Neural progenitor cell (in vitro differentiated cells): Measurements from ENCODE around the gene HIVEP2. TPM values are rescaled to one million over a fixed set of nuclear protein-coding genes. Genes with fewer than 3 reads are reported as not detected.

Experiments used
- DNase-seq: peaks from one replicate; pipeline ENCODE4 v3.0.0-alpha.2; 2016; ENCODE audit warnings: low spot score
- H2AFZ ChIP-seq: fragments of 200-600 bp; sonication (generic); replicated peaks from 2 replicates; pipeline ENCODE4 v1.6.1; 2016; ENCODE audit warnings: antibody characterized with exemption
- H3F3A ChIP-seq: fragments of 200-600 bp; sonication (generic); 2 replicates; pipeline ENCODE4 v1.6.1; 2016; ENCODE audit warnings: antibody characterized with exemption, low read depth
- H3K27ac ChIP-seq: fragments of 200-600 bp; sonication (generic); 2 replicates; pipeline ENCODE4 v1.5.1; 2016; ENCODE audit warnings: mild to moderate bottlenecking
- H3K27me3 ChIP-seq: fragments of 200-600 bp; sonication (generic); 2 replicates; pipeline ENCODE4 v1.6.1; 2016; ENCODE audit warnings: mild to moderate bottlenecking, moderate library complexity
- H3K36me3 ChIP-seq: fragments of 200-600 bp; sonication (generic); 2 replicates; pipeline ENCODE4 v1.5.1; 2016
- H3K4me1 ChIP-seq: fragments of 200-600 bp; sonication (generic); 2 replicates; pipeline ENCODE4 v1.6.1; 2016; ENCODE audit warnings: mixed run types
- H3K4me2 ChIP-seq: fragments of 200-600 bp; sonication (generic); 2 replicates; pipeline ENCODE4 v1.6.1; 2016
- H3K4me3 ChIP-seq: fragments of 200-600 bp; sonication (generic); 2 replicates; pipeline ENCODE4 v1.5.1; 2016
- H3K79me2 ChIP-seq: fragments of 200-600 bp; sonication (generic); 2 replicates; pipeline ENCODE4 v1.6.1; 2016; ENCODE audit warnings: low read depth
- H3K9ac ChIP-seq: fragments of 200-600 bp; sonication (generic); 2 replicates; pipeline ENCODE4 v1.6.1; 2016
- H3K9me3 ChIP-seq: fragments of 200-600 bp; sonication (generic); 2 replicates; pipeline ENCODE4 v1.5.1; 2016; ENCODE audit warnings: low read depth
- H4K20me1 ChIP-seq: fragments of 200-600 bp; sonication (generic); 2 replicates; pipeline ENCODE4 v1.6.1; 2016; ENCODE audit warnings: low read depth
- H3K27ac Mint-ChIP-seq: 3 replicates; pipeline ENCODE4 v1.8.0; 2021; ENCODE audit warnings: mixed read lengths
- H3K27me3 Mint-ChIP-seq: 2 replicates; pipeline ENCODE4 v1.8.0; 2022; ENCODE audit warnings: low read depth, mild to moderate bottlenecking, inconsistent platforms, moderate library complexity, mixed read lengths; ENCODE audit not compliant: insufficient read depth
- H3K36me3 Mint-ChIP-seq: 3 replicates; pipeline ENCODE4 v1.8.0; 2021; ENCODE audit warnings: mixed read lengths
- H3K4me1 Mint-ChIP-seq: 3 replicates; pipeline ENCODE4 v1.8.0; 2021; ENCODE audit warnings: mixed read lengths
- H3K4me3 Mint-ChIP-seq: 3 replicates; pipeline ENCODE4 v1.8.0; 2021; ENCODE audit warnings: mild to moderate bottlenecking, moderate library complexity, mixed read lengths
- H3K9me3 Mint-ChIP-seq: 3 replicates; pipeline ENCODE4 v1.8.0; 2020; ENCODE audit warnings: mixed read lengths
- EZH2 ChIP-seq: fragments of 200-600 bp; sonication (generic); IDR thresholded peaks from 2 replicates; pipeline ENCODE4 v1.6.1; 2017; ENCODE audit warnings: antibody characterized with exemption, mild to moderate bottlenecking, moderate library complexity
- EZH2phosphoT487 ChIP-seq: fragments of 200-600 bp; sonication (generic); IDR thresholded peaks from 2 replicates; pipeline ENCODE4 v1.6.1; 2017; ENCODE audit warnings: antibody characterized with exemption
- total RNA-seq: library from RNA; depleted of rRNA; stranded (reverse); fragments of >200 nt; gene quantifications from 2 replicates; pipeline ENCODE4 v1.2.3, GENCODE V29; 2015; ENCODE audit warnings: low replicate concordance
- TF ChIP-seq, protein P1 (sequence below): fragments of 200-600 bp; sonication (generic); IDR thresholded peaks from 2 replicates; pipeline ENCODE4 v1.5.1; 2017; ENCODE audit warnings: antibody characterized with exemption, mild to moderate bottlenecking

HIVEP2 gene
- total RNA-seq, 1 donor from 2014 or later = 2.1 TPM

DNA sequence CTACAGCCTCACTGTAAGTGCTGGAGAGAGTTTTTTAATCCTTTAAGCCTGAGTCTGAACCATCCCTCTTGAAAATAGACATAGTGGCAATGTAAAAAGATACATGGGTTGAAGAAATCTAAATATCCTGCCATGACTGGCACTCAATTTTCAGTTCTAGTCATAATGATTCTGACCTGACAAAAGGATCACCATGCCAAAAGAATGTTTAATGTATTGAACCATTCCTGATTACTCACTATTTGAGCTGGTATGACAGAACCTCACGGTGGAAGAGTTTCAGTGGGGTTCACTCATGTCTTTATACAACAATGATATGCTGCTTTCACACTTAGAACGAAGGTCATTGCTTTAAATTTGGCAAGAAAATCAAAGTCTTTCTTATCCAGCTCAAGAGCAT, 93.4 kb downstream of the HIVEP2 start:
- peaks cover 14% of the 10 kb centered on the region for H3K4me1 ChIP-seq
- H3K27me3 ChIP-seq = no peaks in the 10 kb centered on the region
- no peak overlapping the region for H3K4me3 Mint-ChIP-seq
- no peak for TF ChIP-seq EZH2
- no peak overlapping the region for H2AFZ ChIP-seq
- H3F3A ChIP-seq = peaks cover 5% of the 10 kb centered on the region
- H3K27ac ChIP-seq = no peak overlapping the region
- peaks cover 59% of the 10 kb centered on the region for H3K4me1 Mint-ChIP-seq
- H3K79me2 ChIP-seq = no peaks in the 10 kb centered on the region
- no peak for DNase-seq
- no peak overlapping the region for H3K9ac ChIP-seq
- no peaks in the 10 kb centered on the region for H3K36me3 Mint-ChIP-seq
- no peaks in the 10 kb centered on the region for H4K20me1 ChIP-seq
- H3K9me3 Mint-ChIP-seq = peaks cover 2% of the 10 kb centered on the region
- H3K4me2 ChIP-seq = no peak overlapping the region
- no peaks in the 10 kb centered on the region for H3K36me3 ChIP-seq
- H3K27ac Mint-ChIP-seq = no peak overlapping the region
- no peaks in the 10 kb centered on the region for H3K27me3 Mint-ChIP-seq
- no peak overlapping the region for H3K4me3 ChIP-seq
- no peaks in the 10 kb centered on the region for H3K9me3 ChIP-seq

- H3F3A ChIP-seq = peaks cover 13% of the 10 kb centered on the region
- H3K27ac Mint-ChIP-seq = no peak overlapping the region
- H3K27me3 Mint-ChIP-seq = no peaks in the 10 kb centered on the region
- H3K27ac ChIP-seq = no peak overlapping the region
- no peaks in the 10 kb centered on the region for H3K79me2 ChIP-seq
- DNase-seq = no peak
- H3K36me3 ChIP-seq = no peaks in the 10 kb centered on the region
- no peak overlapping the region for H3K4me3 ChIP-seq
- TF ChIP-seq EZH2phosphoT487 (no peak), EZH2 (no peak)
- TF ChIP-seq, protein P1, sequence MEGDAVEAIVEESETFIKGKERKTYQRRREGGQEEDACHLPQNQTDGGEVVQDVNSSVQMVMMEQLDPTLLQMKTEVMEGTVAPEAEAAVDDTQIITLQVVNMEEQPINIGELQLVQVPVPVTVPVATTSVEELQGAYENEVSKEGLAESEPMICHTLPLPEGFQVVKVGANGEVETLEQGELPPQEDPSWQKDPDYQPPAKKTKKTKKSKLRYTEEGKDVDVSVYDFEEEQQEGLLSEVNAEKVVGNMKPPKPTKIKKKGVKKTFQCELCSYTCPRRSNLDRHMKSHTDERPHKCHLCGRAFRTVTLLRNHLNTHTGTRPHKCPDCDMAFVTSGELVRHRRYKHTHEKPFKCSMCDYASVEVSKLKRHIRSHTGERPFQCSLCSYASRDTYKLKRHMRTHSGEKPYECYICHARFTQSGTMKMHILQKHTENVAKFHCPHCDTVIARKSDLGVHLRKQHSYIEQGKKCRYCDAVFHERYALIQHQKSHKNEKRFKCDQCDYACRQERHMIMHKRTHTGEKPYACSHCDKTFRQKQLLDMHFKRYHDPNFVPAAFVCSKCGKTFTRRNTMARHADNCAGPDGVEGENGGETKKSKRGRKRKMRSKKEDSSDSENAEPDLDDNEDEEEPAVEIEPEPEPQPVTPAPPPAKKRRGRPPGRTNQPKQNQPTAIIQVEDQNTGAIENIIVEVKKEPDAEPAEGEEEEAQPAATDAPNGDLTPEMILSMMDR = no peak
- H3K9ac ChIP-seq = no peak overlapping the region
- H3K36me3 Mint-ChIP-seq = no peaks in the 10 kb centered on the region
- peaks cover 60% of the 10 kb centered on the region for H3K4me1 Mint-ChIP-seq
- no peak overlapping the region for H3K4me3 Mint-ChIP-seq
- H3K9me3 ChIP-seq = no peaks in the 10 kb centered on the region
- no peaks in the 10 kb centered on the region for H4K20me1 ChIP-seq
- no peak overlapping the region for H3K4me2 ChIP-seq
- no peak overlapping the region for H2AFZ ChIP-seq
- H3K27me3 ChIP-seq = no peaks in the 10 kb centered on the region
- H3K4me1 ChIP-seq = peaks cover 16% of the 10 kb centered on the region
- peaks cover 2% of the 10 kb centered on the region for H3K9me3 Mint-ChIP-seq
Measured at GRCh38 chr6:142850679-142851423, 94.1 kb downstream of the HIVEP2 start.

DNA sequence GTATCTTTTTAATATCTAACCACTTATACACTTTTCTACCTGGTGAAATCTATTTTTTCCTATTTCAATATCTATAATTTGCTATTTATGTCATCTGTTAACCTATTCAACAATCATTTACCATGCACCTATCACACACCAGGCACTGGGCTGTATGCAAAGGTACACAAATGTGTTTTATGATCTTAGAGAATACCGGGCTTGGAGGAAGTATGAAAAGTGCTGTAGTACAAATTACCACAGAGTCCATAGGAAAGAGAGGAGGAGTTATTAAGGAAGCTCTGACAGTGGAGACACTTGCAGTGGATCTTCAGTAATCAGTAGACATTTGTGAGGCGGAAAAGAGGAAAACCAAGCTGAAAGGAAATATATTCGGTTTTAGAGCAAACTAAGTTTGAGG, 96.0 kb downstream of the HIVEP2 start:
- no peaks in the 10 kb centered on the region for H3K9me3 ChIP-seq
- H3K9ac ChIP-seq = no peak overlapping the region
- peaks cover 62% of the 10 kb centered on the region for H3K4me1 Mint-ChIP-seq
- no peak overlapping the region for H3K4me3 Mint-ChIP-seq
- no peaks in the 10 kb centered on the region for H3K27me3 Mint-ChIP-seq
- H3F3A ChIP-seq = peaks cover 23% of the 10 kb centered on the region
- no peaks in the 10 kb centered on the region for H3K36me3 Mint-ChIP-seq
- peaks cover 29% of the 10 kb centered on the region for H3K4me1 ChIP-seq
- H3K27me3 ChIP-seq = no peaks in the 10 kb centered on the region
- peaks cover 2% of the 10 kb centered on the region for H3K9me3 Mint-ChIP-seq
- no peak overlapping the region for H3K27ac Mint-ChIP-seq
- no peak overlapping the region for H2AFZ ChIP-seq
- no peaks in the 10 kb centered on the region for H3K79me2 ChIP-seq
- no peak overlapping the region for H3K4me2 ChIP-seq
- H4K20me1 ChIP-seq = peaks cover 3% of the 10 kb centered on the region
- no peak overlapping the region for H3K27ac ChIP-seq
- no peak for DNase-seq
- TF ChIP-seq, protein P1 = no peak
- TF ChIP-seq EZH2phosphoT487 = no peak
- TF ChIP-seq EZH2 = no peak
- no peaks in the 10 kb centered on the region for H3K36me3 ChIP-seq
- H3K4me3 ChIP-seq = no peak overlapping the region

DNA sequence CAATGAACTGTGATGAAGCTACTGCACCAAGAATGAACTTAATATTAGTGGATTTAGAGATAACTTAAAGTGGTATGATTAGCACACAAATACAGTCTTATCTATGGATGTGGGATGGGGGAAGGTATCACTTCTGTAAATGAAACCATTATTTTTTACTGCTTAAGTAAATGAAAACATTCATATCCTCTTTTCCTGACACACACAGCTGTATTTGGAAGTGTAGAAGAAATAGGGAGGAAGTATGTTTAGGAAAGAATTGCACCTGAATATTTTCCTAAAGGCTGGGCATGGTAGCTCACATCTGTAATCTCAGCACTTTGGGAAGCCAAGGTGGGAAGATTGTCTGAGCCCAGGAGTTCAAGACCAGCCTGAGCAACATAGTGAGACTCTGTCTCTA, 96.8 kb downstream of the HIVEP2 start:
- H3K4me1 Mint-ChIP-seq = peaks cover 58% of the 10 kb centered on the region
- H3K9me3 Mint-ChIP-seq = no peaks in the 10 kb centered on the region
- Histone ChIP-seq H3K36me3 (no peaks in the 10 kb centered on the region), H3K27me3 (no peaks in the 10 kb centered on the region), H2AFZ (no peak overlapping the region), H3K27ac (no peak overlapping the region), H3K79me2 (no peaks in the 10 kb centered on the region), H3K9ac (no peak overlapping the region), H3K4me3 (no peak overlapping the region), H3K9me3 (no peaks in the 10 kb centered on the region), H3F3A (peaks cover 23% of the 10 kb centered on the region), H3K4me1 (peaks cover 29% of the 10 kb centered on the region), H3K4me2 (no peak overlapping the region), H4K20me1 (peaks cover 3% of the 10 kb centered on the region)
- DNase-seq = no peak
- no peak overlapping the region for H3K4me3 Mint-ChIP-seq
- no peaks in the 10 kb centered on the region for H3K36me3 Mint-ChIP-seq
- H3K27me3 Mint-ChIP-seq = no peaks in the 10 kb centered on the region
- no peak overlapping the region for H3K27ac Mint-ChIP-seq
- no peak for TF ChIP-seq EZH2phosphoT487
- TF ChIP-seq, protein P1 = no peak
